ENCODE results near the gene PCDHGA5.

DNA sequence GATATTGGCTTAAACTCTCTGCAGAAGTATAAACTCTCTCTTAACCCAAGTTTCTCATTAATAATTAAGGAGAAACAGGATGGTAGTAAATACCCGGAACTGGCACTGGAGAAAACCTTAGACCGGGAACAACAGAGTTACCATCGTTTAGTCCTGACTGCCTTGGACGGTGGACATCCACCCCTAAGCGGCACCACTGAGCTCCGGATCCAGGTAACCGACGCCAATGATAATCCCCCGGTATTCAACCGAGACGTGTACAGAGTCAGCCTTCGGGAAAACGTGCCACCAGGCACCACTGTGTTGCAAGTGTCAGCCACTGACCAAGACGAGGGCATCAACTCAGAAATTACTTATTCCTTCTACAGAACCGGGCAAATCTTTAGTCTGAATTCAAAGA is 34.6 kb downstream of the PCDHGA5 start:
- TF ChIP-seq GABPA (IDR thresholded peaks at IDR 0.05; ENCODE audit: low read depth) (no peak), POLR2AphosphoS5 (IDR thresholded peaks at IDR 0.05; ENCODE audit: low read depth) (no peak)
- TF ChIP-seq, protein P1, sequence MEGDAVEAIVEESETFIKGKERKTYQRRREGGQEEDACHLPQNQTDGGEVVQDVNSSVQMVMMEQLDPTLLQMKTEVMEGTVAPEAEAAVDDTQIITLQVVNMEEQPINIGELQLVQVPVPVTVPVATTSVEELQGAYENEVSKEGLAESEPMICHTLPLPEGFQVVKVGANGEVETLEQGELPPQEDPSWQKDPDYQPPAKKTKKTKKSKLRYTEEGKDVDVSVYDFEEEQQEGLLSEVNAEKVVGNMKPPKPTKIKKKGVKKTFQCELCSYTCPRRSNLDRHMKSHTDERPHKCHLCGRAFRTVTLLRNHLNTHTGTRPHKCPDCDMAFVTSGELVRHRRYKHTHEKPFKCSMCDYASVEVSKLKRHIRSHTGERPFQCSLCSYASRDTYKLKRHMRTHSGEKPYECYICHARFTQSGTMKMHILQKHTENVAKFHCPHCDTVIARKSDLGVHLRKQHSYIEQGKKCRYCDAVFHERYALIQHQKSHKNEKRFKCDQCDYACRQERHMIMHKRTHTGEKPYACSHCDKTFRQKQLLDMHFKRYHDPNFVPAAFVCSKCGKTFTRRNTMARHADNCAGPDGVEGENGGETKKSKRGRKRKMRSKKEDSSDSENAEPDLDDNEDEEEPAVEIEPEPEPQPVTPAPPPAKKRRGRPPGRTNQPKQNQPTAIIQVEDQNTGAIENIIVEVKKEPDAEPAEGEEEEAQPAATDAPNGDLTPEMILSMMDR (IDR thresholded peaks at IDR 0.05; ENCODE audit: insufficient read depth, low read length): no peak
